ENCODE results near the gene MBOAT7. TPM values are rescaled to one million over a fixed set of nuclear protein-coding genes. Genes with fewer than 3 reads are reported as not detected.

MBOAT7 gene
- polyA plus RNA-seq, 1 donor from 2014 or later = 19.0 TPM

DNA sequence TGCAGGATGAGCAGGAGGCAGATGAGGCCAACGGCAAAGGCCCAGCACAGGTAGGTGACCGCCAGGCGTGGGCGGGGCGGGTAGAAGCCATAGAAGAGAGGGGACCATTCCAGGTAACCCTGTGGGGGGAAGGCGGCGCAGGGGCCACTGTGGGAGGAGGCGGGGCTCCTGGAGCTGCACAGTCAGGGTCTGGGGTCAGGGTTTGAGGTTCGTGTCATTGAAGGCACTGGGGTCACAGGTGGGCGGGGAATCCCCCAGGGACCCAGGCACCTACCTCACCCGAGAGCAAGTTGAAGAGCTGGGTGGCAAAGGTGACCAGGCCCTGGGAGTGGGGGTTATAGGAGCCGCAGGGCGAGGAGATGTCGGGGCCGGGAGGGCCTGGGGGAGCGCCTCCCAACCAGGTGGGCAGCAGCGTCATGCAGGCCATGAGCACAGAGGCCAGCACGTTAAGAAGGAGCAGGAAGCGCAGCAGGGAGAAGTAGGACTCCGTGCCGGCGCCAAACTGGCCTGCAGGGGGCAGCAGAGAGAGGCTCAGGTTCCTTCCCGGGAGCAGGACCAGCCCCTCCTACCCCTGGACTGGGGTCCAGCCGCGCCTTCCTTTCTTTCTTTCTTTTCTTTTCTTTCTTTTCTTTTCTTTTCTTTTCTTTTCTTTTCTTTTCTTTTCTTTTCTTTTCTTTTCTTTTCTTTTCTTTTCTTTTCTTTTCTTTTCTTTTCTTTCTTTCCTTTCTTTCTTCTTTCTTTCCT is 21.0 kb downstream of the MBOAT7 start:
- Histone ChIP-seq H3K36me3 (ENCODE audit: insufficient read depth, low read length) (no peaks in the 10 kb centered on the region), H3K4me3 (ENCODE audit: low read length) (no peak overlapping the region), H3K27me3 (ENCODE audit: insufficient read depth, low read depth, low read length) (no peaks in the 10 kb centered on the region), H3K4me2 (ENCODE audit: low read length) (no peak overlapping the region), H3K79me2 (replicated peaks; ENCODE audit: insufficient read depth, low read length) (no peaks in the 10 kb centered on the region), H3K9me2 (ENCODE audit: insufficient read depth, low read length) (no peaks in the 10 kb centered on the region), H2AFZ (ENCODE audit: low read depth, low read length) (no peak overlapping the region), H4K20me1 (ENCODE audit: insufficient read depth) (no peaks in the 10 kb centered on the region), H3K27ac (ENCODE audit: low read length) (no peak overlapping the region), H3K9me3 (ENCODE audit: low read length) (no peaks in the 10 kb centered on the region), H3K9ac (ENCODE audit: low read length) (no peak overlapping the region), H3F3A (ENCODE audit: insufficient read depth, low read length, poor library complexity, severe bottlenecking) (no peaks in the 10 kb centered on the region)
- TF ChIP-seq SMC3 (conservative IDR thresholded peaks at IDR 0.05; ENCODE audit: poor library complexity) = peak; percentile 75
- TF ChIP-seq, protein P1, sequence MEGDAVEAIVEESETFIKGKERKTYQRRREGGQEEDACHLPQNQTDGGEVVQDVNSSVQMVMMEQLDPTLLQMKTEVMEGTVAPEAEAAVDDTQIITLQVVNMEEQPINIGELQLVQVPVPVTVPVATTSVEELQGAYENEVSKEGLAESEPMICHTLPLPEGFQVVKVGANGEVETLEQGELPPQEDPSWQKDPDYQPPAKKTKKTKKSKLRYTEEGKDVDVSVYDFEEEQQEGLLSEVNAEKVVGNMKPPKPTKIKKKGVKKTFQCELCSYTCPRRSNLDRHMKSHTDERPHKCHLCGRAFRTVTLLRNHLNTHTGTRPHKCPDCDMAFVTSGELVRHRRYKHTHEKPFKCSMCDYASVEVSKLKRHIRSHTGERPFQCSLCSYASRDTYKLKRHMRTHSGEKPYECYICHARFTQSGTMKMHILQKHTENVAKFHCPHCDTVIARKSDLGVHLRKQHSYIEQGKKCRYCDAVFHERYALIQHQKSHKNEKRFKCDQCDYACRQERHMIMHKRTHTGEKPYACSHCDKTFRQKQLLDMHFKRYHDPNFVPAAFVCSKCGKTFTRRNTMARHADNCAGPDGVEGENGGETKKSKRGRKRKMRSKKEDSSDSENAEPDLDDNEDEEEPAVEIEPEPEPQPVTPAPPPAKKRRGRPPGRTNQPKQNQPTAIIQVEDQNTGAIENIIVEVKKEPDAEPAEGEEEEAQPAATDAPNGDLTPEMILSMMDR (IDR thresholded peaks at IDR 0.05; ENCODE audit: poor library complexity, severe bottlenecking) = peak; percentile 80
- no peak for TF ChIP-seq EZH2 (IDR thresholded peaks at IDR 0.05; ENCODE audit: borderline replicate concordance, insufficient read depth, low read length, poor library complexity, severe bottlenecking)
- TF ChIP-seq, protein P2, sequence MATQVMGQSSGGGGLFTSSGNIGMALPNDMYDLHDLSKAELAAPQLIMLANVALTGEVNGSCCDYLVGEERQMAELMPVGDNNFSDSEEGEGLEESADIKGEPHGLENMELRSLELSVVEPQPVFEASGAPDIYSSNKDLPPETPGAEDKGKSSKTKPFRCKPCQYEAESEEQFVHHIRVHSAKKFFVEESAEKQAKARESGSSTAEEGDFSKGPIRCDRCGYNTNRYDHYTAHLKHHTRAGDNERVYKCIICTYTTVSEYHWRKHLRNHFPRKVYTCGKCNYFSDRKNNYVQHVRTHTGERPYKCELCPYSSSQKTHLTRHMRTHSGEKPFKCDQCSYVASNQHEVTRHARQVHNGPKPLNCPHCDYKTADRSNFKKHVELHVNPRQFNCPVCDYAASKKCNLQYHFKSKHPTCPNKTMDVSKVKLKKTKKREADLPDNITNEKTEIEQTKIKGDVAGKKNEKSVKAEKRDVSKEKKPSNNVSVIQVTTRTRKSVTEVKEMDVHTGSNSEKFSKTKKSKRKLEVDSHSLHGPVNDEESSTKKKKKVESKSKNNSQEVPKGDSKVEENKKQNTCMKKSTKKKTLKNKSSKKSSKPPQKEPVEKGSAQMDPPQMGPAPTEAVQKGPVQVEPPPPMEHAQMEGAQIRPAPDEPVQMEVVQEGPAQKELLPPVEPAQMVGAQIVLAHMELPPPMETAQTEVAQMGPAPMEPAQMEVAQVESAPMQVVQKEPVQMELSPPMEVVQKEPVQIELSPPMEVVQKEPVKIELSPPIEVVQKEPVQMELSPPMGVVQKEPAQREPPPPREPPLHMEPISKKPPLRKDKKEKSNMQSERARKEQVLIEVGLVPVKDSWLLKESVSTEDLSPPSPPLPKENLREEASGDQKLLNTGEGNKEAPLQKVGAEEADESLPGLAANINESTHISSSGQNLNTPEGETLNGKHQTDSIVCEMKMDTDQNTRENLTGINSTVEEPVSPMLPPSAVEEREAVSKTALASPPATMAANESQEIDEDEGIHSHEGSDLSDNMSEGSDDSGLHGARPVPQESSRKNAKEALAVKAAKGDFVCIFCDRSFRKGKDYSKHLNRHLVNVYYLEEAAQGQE (IDR thresholded peaks at IDR 0.05; ENCODE audit: borderline replicate concordance) = no peak
- TF ChIP-seq RAD21 (conservative IDR thresholded peaks at IDR 0.05) = peak; percentile 66
- no peak for TF ChIP-seq POLR2AphosphoS5 (IDR thresholded peaks at IDR 0.05)
- TF ChIP-seq TAF1 (IDR thresholded peaks at IDR 0.05; ENCODE audit: low read depth) = no peak

DNA sequence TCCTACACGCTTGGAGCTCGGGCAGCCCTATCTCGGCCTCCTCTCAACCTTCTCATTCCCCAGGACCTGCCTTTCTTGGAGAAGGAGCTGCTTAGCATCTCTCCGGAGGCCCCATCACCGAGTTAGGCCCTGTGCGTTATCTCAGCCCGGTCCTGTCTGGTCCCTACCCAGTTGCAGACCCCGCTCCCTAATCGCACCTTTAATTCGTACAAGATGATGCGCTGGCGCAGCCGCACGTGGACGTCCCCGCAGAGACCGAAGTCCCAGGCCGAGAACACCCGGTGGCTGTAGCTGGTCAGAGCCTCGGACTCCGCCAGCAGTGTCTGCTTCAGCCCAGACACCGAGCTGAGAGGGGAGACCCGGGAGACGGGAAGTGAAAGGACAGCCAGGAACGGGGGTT is 24.2 kb downstream of the MBOAT7 start:
- Histone ChIP-seq H4K20me1 (ENCODE audit: insufficient read depth) (no peaks in the 10 kb centered on the region), H3K9me3 (ENCODE audit: low read length) (no peaks in the 10 kb centered on the region), H3K4me2 (ENCODE audit: low read length) (no peak overlapping the region), H3K27me3 (ENCODE audit: insufficient read depth, low read depth, low read length) (no peaks in the 10 kb centered on the region), H3K4me3 (ENCODE audit: low read length) (no peak overlapping the region), H3K79me2 (replicated peaks; ENCODE audit: insufficient read depth, low read length) (no peaks in the 10 kb centered on the region), H3F3A (ENCODE audit: insufficient read depth, low read length, poor library complexity, severe bottlenecking) (no peaks in the 10 kb centered on the region), H3K9me2 (ENCODE audit: insufficient read depth, low read length) (no peaks in the 10 kb centered on the region), H3K9ac (ENCODE audit: low read length) (no peak overlapping the region), H2AFZ (ENCODE audit: low read depth, low read length) (no peak overlapping the region), H3K36me3 (ENCODE audit: insufficient read depth, low read length) (no peaks in the 10 kb centered on the region), H3K27ac (ENCODE audit: low read length) (no peak overlapping the region)
- no peak for TF ChIP-seq RAD21 (conservative IDR thresholded peaks at IDR 0.05)
- TF ChIP-seq SMC3 (conservative IDR thresholded peaks at IDR 0.05; ENCODE audit: poor library complexity) = no peak
- TF ChIP-seq TAF1 (IDR thresholded peaks at IDR 0.05; ENCODE audit: low read depth) = no peak
- TF ChIP-seq EZH2 (IDR thresholded peaks at IDR 0.05; ENCODE audit: borderline replicate concordance, insufficient read depth, low read length, poor library complexity, severe bottlenecking) = no peak
- TF ChIP-seq, protein P1 (IDR thresholded peaks at IDR 0.05; ENCODE audit: poor library complexity, severe bottlenecking) = no peak
- no peak for TF ChIP-seq POLR2AphosphoS5 (IDR thresholded peaks at IDR 0.05)

Data from neural cell (in vitro differentiated cells).